ENCODE data around the gene AKR1B1. TPM values are rescaled to one million over a fixed set of nuclear protein-coding genes. Genes with fewer than 3 reads are reported as not detected.

AKR1B1 gene
- total and polyA plus RNA-seq, 2 donors (not counting 1 experiment from before 2014, with no cell fraction given), result 170 to 213 TPM

- Histone ChIP-seq H3K9ac (ENCODE audit: insufficient read depth, low read length) (no peak overlapping the region), H3K4me2 (ENCODE audit: extremely low read depth, insufficient read depth, low read length) (no peak overlapping the region), H4K20me1 (ENCODE audit: control insufficient read depth, extremely low read depth, insufficient read depth, low read length) (no peaks in the 10 kb centered on the region), H3K79me2 (ENCODE audit: control insufficient read depth, insufficient read depth, low read length) (no peaks in the 10 kb centered on the region), H3K4me3 (replicated peaks in 1 of 4; ENCODE audit: control extremely low read depth in 1 of 4, insufficient read depth in 1 of 4, low read depth in 3 of 4, low read length in 4 of 4) (no peak overlapping the region), H3K27ac (ENCODE audit: insufficient read depth, low read length) (no peak overlapping the region), H3K9me3 (ENCODE audit: control insufficient read depth, insufficient read depth, low read depth, low read length) (no peaks in the 10 kb centered on the region), H3K36me3 (ENCODE audit: control insufficient read depth, insufficient read depth, low read length) (no peaks in the 10 kb centered on the region), H2AFZ (ENCODE audit: low read length) (no peak overlapping the region), H3K27me3 (ENCODE audit: control insufficient read depth, insufficient read depth, low read length) (no peaks in the 10 kb centered on the region), H3K4me1 (ENCODE audit: control insufficient read depth, extremely low read depth, insufficient read depth, low read length) (no peaks in the 10 kb centered on the region)
- peak; percentile 77 to 81 for TF ChIP-seq CTCF (conservative IDR thresholded peaks at IDR 0.05 in 1 of 2, IDR thresholded peaks at IDR 0.05 in 1 of 2; ENCODE audit: low read depth in 1 of 2, low read length in 2 of 2)
- no peak for TF ChIP-seq EZH2 (IDR thresholded peaks at IDR 0.05; ENCODE audit: low read length, missing control alignments)
- peak; percentile 40 to 69 for DNase-seq (ENCODE audit: low read depth in 2 of 2)
Observed at GRCh38 chr7:134420424-134421125, 38.3 kb downstream of the AKR1B1 start.

- H3K4me1 ChIP-seq (ENCODE audit: control insufficient read depth, extremely low read depth, insufficient read depth, low read length), result no peaks in the 10 kb centered on the region
- no peak overlapping the region for H2AFZ ChIP-seq (ENCODE audit: low read length)
- no peaks in the 10 kb centered on the region for H3K9me3 ChIP-seq (ENCODE audit: control insufficient read depth, insufficient read depth, low read depth, low read length)
- H3K4me2 ChIP-seq (ENCODE audit: extremely low read depth, insufficient read depth, low read length), result no peak overlapping the region
- H3K79me2 ChIP-seq (ENCODE audit: control insufficient read depth, insufficient read depth, low read length), result no peaks in the 10 kb centered on the region
- H3K27me3 ChIP-seq (ENCODE audit: control insufficient read depth, insufficient read depth, low read length), result no peaks in the 10 kb centered on the region
- DNase-seq (ENCODE audit: low read depth in 2 of 2), result no peak
- TF ChIP-seq EZH2 (IDR thresholded peaks at IDR 0.05; ENCODE audit: low read length, missing control alignments), result no peak
- no peak for TF ChIP-seq CTCF (conservative IDR thresholded peaks at IDR 0.05 in 1 of 2, IDR thresholded peaks at IDR 0.05 in 1 of 2; ENCODE audit: low read depth in 1 of 2, low read length in 2 of 2)
- H3K36me3 ChIP-seq (ENCODE audit: control insufficient read depth, insufficient read depth, low read length), result no peaks in the 10 kb centered on the region
- no peak overlapping the region for H3K9ac ChIP-seq (ENCODE audit: insufficient read depth, low read length)
- no peaks in the 10 kb centered on the region for H4K20me1 ChIP-seq (ENCODE audit: control insufficient read depth, extremely low read depth, insufficient read depth, low read length)
- no peak overlapping the region for H3K4me3 ChIP-seq (replicated peaks in 1 of 4; ENCODE audit: control extremely low read depth in 1 of 4, insufficient read depth in 1 of 4, low read depth in 3 of 4, low read length in 4 of 4)
- H3K27ac ChIP-seq (ENCODE audit: insufficient read depth, low read length), result no peak overlapping the region
Observed at GRCh38 chr7:134419875-134420274, 39.0 kb downstream of the AKR1B1 start.

- Histone ChIP-seq H3K79me2 (ENCODE audit: control insufficient read depth, insufficient read depth, low read length) (no peaks in the 10 kb centered on the region), H3K9me3 (ENCODE audit: control insufficient read depth, insufficient read depth, low read depth, low read length) (no peaks in the 10 kb centered on the region), H3K27ac (ENCODE audit: insufficient read depth, low read length) (no peak overlapping the region), H3K9ac (ENCODE audit: insufficient read depth, low read length) (no peak overlapping the region), H3K36me3 (ENCODE audit: control insufficient read depth, insufficient read depth, low read length) (no peaks in the 10 kb centered on the region), H2AFZ (ENCODE audit: low read length) (no peak overlapping the region), H3K4me1 (ENCODE audit: control insufficient read depth, extremely low read depth, insufficient read depth, low read length) (no peaks in the 10 kb centered on the region), H3K4me3 (replicated peaks in 1 of 4; ENCODE audit: control extremely low read depth in 1 of 4, insufficient read depth in 1 of 4, low read depth in 3 of 4, low read length in 4 of 4) (no peak overlapping the region), H4K20me1 (ENCODE audit: control insufficient read depth, extremely low read depth, insufficient read depth, low read length) (no peaks in the 10 kb centered on the region), H3K27me3 (ENCODE audit: control insufficient read depth, insufficient read depth, low read length) (no peaks in the 10 kb centered on the region), H3K4me2 (ENCODE audit: extremely low read depth, insufficient read depth, low read length) (no peak overlapping the region)
- TF ChIP-seq CTCF (conservative IDR thresholded peaks at IDR 0.05 in 1 of 2, IDR thresholded peaks at IDR 0.05 in 1 of 2; ENCODE audit: low read depth in 1 of 2, low read length in 2 of 2) (no peak), EZH2 (IDR thresholded peaks at IDR 0.05; ENCODE audit: low read length, missing control alignments) (no peak)
- DNase-seq (ENCODE audit: low read depth in 2 of 2), result no peak
Observed at GRCh38 chr7:134419085-134419484, 39.8 kb downstream of the AKR1B1 start.
